Thoracic aorta (tissue), 2 donors: Measurements from ENCODE around the gene PPM1H. TPM values are rescaled to one million over a fixed set of nuclear protein-coding genes. Genes with fewer than 3 reads are reported as not detected.

Experiments used
- ATAC-seq: fragments of 150-250 bp; one replicate; pipeline ENCODE4 v1.8.0; 2017; ENCODE audit warnings: low read depth; ENCODE audit not compliant: insufficient number of reproducible peaks, low FRiP score
- DNase-seq: peaks from one replicate; pipeline ENCODE4 v3.0.0-alpha.2; 2020; ENCODE audit warnings: low spot score
- H3K27ac ChIP-seq, 2 donors: fragments of 200-600 bp; sonication (generic); 1 replicate in 1 of 2; 2 replicates in 1 of 2; pipeline ENCODE4 v1.5.1; 2016; ENCODE audit warnings: mild to moderate bottlenecking in 2 of 2, moderate library complexity in 2 of 2
- H3K27me3 ChIP-seq: fragments of 200-600 bp; sonication (generic); replicated peaks from 2 replicates; pipeline ENCODE4 v1.6.0; 2016; ENCODE audit warnings: mild to moderate bottlenecking; ENCODE audit not compliant: insufficient read depth
- H3K36me3 ChIP-seq: fragments of 200-600 bp; sonication (generic); one replicate; pipeline ENCODE4 v1.5.1; 2016
- H3K4me1 ChIP-seq, 2 donors: fragments of 200-600 bp; sonication (generic); 1 replicate in 1 of 2; 2 replicates in 1 of 2; pipeline versions ENCODE4 v1.5.1 to v1.6.0; 2016; ENCODE audit warnings: low read depth in 2 of 2, mild to moderate bottlenecking in 1 of 2; ENCODE audit not compliant: control insufficient read depth in 1 of 2
- H3K4me3 ChIP-seq: fragments of 200-600 bp; sonication (generic); 2 replicates; pipeline ENCODE4 v1.5.1; 2016; ENCODE audit warnings: mild to moderate bottlenecking
- H3K9me3 ChIP-seq: fragments of 200-600 bp; sonication (generic); 2 replicates; pipeline ENCODE4 v1.5.1; 2016
- CTCF ChIP-seq: fragments of 200-600 bp; sonication (generic); IDR thresholded peaks from one replicate; pipeline ENCODE4 v1.5.1; 2019; ENCODE audit warnings: antibody characterized with exemption
- total RNA-seq, 2 donors: library from RNA; depleted of rRNA; stranded (reverse); fragments of >200 nt; gene quantifications; one replicate each; pipeline versions ENCODE4 v1.1.0 to v1.2.3, GENCODE V29; 2016

The PPM1H gene
- total RNA-seq, 2 donors from 2014 or later = 9.1 to 10.3 TPM

GRCh38 chr12:62843716-62844115 is 91.2 kb downstream of the PPM1H start:
- TF ChIP-seq CTCF = no peak
- Histone ChIP-seq H3K27me3 (no peaks in the 10 kb centered on the region), H3K4me3 (no peak overlapping the region), H3K27ac (no peak overlapping the region), H3K36me3 (no peaks in the 10 kb centered on the region), H3K9me3 (no peaks in the 10 kb centered on the region), H3K4me1 (peaks cover 14 to 36% of the 10 kb centered on the region in 2 donors)
- DNase-seq (no peak), ATAC-seq (no peak)

GRCh38 chr12:62841846-62842245 is 93.1 kb downstream of the PPM1H start:
- Histone ChIP-seq H3K27me3 (no peaks in the 10 kb centered on the region), H3K27ac (peak overlapping the region in 1 of 2 donors; percentile 3), H3K36me3 (no peaks in the 10 kb centered on the region), H3K9me3 (no peaks in the 10 kb centered on the region), H3K4me1 (peaks cover 10 to 24% of the 10 kb centered on the region in 2 donors), H3K4me3 (peak overlapping the region; percentile 5)
- ATAC-seq (no peak), DNase-seq (no peak)
- no peak for TF ChIP-seq CTCF

- Histone ChIP-seq H3K4me3 (no peak overlapping the region), H3K4me1 (peaks cover 10 to 24% of the 10 kb centered on the region in 2 donors), H3K36me3 (no peaks in the 10 kb centered on the region), H3K9me3 (no peaks in the 10 kb centered on the region), H3K27ac (no peak overlapping the region), H3K27me3 (no peaks in the 10 kb centered on the region)
- ATAC-seq = no peak
- TF ChIP-seq CTCF = no peak
- no peak for DNase-seq
Observed at GRCh38 chr12:62840806-62841205, 94.1 kb downstream of the PPM1H start.

GRCh38 chr12:62839869-62840660 is 94.9 kb downstream of the PPM1H start:
- no peak for TF ChIP-seq CTCF
- peaks cover 10 to 24% of the 10 kb centered on the region in 2 donors for H3K4me1 ChIP-seq
- no peak for ATAC-seq
- DNase-seq = no peak
- no peaks in the 10 kb centered on the region for H3K9me3 ChIP-seq
- H3K4me3 ChIP-seq = no peak overlapping the region
- H3K27me3 ChIP-seq = no peaks in the 10 kb centered on the region
- H3K27ac ChIP-seq = no peak overlapping the region
- H3K36me3 ChIP-seq = no peaks in the 10 kb centered on the region

- peak overlapping the region; percentile 46 for H3K4me3 ChIP-seq
- DNase-seq = no peak
- ATAC-seq = no peak
Observed at GRCh38 chr12:62834971-62835547, 99.9 kb downstream of the PPM1H start.

More at GRCh38 chr12:62834971-62835547, 99.9 kb downstream of the PPM1H start:
- TF ChIP-seq CTCF = no peak
- H3K27ac ChIP-seq = peak overlapping the region; percentile 26 to 42
- no peaks in the 10 kb centered on the region for H3K9me3 ChIP-seq
- no peaks in the 10 kb centered on the region for H3K27me3 ChIP-seq
- peaks cover 0 to 4% of the 10 kb centered on the region in 2 donors for H3K4me1 ChIP-seq
- H3K36me3 ChIP-seq = no peaks in the 10 kb centered on the region
